IPS DF 4.7 (cell line): Measurements from ENCODE around the gene PIAS3.
"Not testable (repeated sequence)": the region's sequence is repeated elsewhere in the genome, so short reads cannot be mapped to it uniquely, and the experiment has no call there.

Experiments used
- DNase-seq: peaks from one replicate; pipeline ENCODE4 v3.0.0-alpha.2; 2013; ENCODE audit warnings: low spot score; ENCODE audit errors: extremely low read depth

The PIAS3 gene

GRCh38 chr1:145874646-145875045 lies 15.8 kb upstream of the PIAS3 start:
- DNase-seq: no peak

- no peak for DNase-seq
These were observed 13.4 kb upstream of the PIAS3 start for GRCh38 chr1:145871994-145872924.

GRCh38 chr1:145868232-145868631 lies 9.4 kb upstream of the PIAS3 start:
- no peak for DNase-seq

- DNase-seq: no peak
These were observed 4.6 kb upstream of the PIAS3 start for GRCh38 chr1:145863282-145864018.

- DNase-seq: no peak
These were observed 676 bp upstream of the PIAS3 start for GRCh38 chr1:145859491-145860023.

GRCh38 chr1:145858238-145858900 lies 512 bp downstream of the PIAS3 start:
- no peak for DNase-seq

GRCh38 chr1:145857170-145857569 lies 1.7 kb downstream of the PIAS3 start:
- DNase-seq: no peak

- no peak for DNase-seq
These were observed 3.4 kb downstream of the PIAS3 start for GRCh38 chr1:145855426-145855948.

- DNase-seq: no peak
These were observed 9.3 kb downstream of the PIAS3 start for GRCh38 chr1:145849356-145850160.

GRCh38 chr1:145847827-145848226 lies 11.1 kb downstream of the PIAS3 start:
- no peak for DNase-seq

- peak; percentile 30 for DNase-seq
These were observed 12.7 kb downstream of the PIAS3 start for GRCh38 chr1:145846201-145846612.

- peak; percentile 19 for DNase-seq
These were observed 13.2 kb downstream of the PIAS3 start, which contains the start of gene NUDT17 for GRCh38 chr1:145845514-145846161. Gene NUDT17, plus strand, starts transcription at chr1:145845630. Its CDS starts 11 bp downstream, at chr1:145845641.

GRCh38 chr1:145845144-145845513 lies 13.8 kb downstream of the PIAS3 start:
- no peak for DNase-seq

- DNase-seq: no peak
These were observed 15.8 kb downstream of the PIAS3 start for GRCh38 chr1:145843031-145843430.

GRCh38 chr1:145837656-145838055 lies 21.2 kb downstream of the PIAS3 start:
- no peak for DNase-seq

- DNase-seq: not testable (repeated sequence)
These were observed 28.1 kb downstream of the PIAS3 start for GRCh38 chr1:145830810-145831209.

- no peak for DNase-seq
These were observed 30.4 kb downstream of the PIAS3 start for GRCh38 chr1:145828367-145829026.

- DNase-seq: no peak
These were observed 30.9 kb downstream of the PIAS3 start for GRCh38 chr1:145827966-145828365.

- DNase-seq: no peak
These were observed 32.9 kb downstream of the PIAS3 start for GRCh38 chr1:145826030-145826429.

- no peak for DNase-seq
These were observed 34.4 kb downstream of the PIAS3 start for GRCh38 chr1:145824499-145824842.
